Epithelial cell of prostate (primary cell): ENCODE data around the gene DAPK3.
A peak's percentile ranks its signal among the peaks of the same experiment; 100 is the strongest.
"Not testable (repeated sequence)": the region's sequence is repeated elsewhere in the genome, so short reads cannot be mapped to it uniquely, and the experiment has no call there.

ENCODE experiments used
- DNase-seq: peaks from one replicate; pipeline ENCODE4 v3.0.0-alpha.2; 2011; ENCODE audit warnings: low read depth, low spot score
- H3K27ac ChIP-seq: fragments of 450-650 bp; 2 replicates; pipeline ENCODE4 v1.5.1; 2017; ENCODE audit warnings: mild to moderate bottlenecking

DAPK3 gene

GRCh38 chr19:4007021-4007835, 36.3 kb upstream of the DAPK3 start, which contains the start of gene PIAS4:
Gene PIAS4 (plus strand): TSS chr19:4007736. CDS start chr19:4007761, 25 bp downstream.
- peak within 1 kb of the TSS; percentile 19 for H3K27ac ChIP-seq
- DNase-seq, result peak; percentile 50

DNA sequence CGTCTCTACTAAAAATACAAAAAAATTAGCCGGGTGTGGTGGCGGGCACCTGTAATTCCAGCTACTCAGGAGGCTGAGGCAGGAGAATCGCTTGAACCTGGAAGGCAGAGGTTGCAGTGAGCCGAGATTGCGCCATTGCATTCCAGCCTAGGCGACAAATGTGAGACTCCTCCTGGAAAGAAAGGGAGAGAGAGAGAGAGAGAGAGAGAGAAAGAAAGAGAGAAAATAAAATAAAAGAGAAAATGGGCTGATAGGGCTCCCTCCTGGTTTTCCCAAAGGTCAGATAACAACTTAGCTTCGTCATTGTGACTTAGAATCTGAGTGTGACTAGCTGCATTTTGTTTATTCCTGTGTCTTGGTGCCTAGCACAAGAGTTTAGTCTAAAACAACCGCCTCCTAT, 34.5 kb upstream of the DAPK3 start:
- DNase-seq, H3K27ac ChIP-seq: not testable (repeated sequence)

GRCh38 chr19:4000798-4001197, 29.9 kb upstream of the DAPK3 start:
- DNase-seq, H3K27ac ChIP-seq: not testable (repeated sequence)

DNA sequence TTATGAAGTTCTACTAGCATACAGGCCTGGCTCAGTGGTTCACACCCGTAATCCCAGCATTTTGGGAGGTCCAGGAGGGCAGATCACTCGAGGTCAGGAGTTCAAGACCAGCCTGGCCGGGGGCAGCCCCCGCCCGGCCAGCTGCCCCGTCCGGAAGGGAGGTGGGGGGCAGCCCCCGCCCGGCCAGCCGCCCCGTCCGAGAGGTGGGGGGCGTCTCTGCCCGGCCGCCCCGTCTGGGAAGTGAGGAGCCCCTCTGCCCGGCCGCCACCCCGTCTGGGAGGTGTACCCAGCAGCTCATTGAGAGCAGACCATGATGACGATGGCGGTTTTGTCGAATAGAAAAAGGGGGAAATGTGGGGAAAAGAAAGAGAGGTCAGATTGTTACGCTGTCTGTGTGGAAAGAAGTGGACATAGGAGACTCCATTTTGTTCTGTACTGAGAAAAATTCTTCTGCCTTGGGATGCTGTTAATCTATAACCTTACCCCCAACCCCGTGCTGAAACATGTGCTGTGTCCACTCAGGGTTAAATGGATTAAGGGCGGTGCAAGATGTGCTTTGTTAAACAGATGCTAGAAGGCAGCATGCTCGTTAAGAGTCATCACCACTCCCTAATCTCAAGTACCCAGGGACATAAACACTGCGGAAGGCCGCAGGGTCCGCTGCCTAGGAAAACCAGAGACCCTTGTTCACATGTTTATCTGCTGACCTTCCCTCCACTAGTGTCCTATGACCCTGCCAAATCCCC, 27.9 kb upstream of the DAPK3 start:
- H3K27ac ChIP-seq, DNase-seq: not testable (repeated sequence)

DNA sequence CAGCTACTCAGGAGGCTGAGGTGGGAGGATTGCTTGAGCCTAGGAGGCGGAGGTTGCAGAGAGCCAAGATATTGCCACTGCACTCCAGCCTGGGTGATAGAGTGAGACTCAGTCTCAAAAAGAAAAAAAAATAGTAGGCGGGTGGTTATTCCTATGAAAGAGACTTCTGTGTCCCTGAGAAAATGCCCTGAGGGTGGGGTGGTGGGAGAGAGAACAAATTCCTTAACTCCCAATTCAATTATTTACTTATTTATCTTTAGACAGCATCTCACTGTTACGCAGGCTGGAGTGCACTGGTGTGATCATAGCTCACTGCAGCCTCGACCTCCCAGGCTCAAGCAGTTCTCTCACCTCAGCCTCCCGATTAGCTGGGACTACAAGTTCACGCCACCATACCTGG, 24.7 kb upstream of the DAPK3 start:
- DNase-seq, result no peak
- no peak overlapping the region for H3K27ac ChIP-seq

GRCh38 chr19:3990815-3991117, 19.9 kb upstream of the DAPK3 start:
- no peak for DNase-seq

DNA sequence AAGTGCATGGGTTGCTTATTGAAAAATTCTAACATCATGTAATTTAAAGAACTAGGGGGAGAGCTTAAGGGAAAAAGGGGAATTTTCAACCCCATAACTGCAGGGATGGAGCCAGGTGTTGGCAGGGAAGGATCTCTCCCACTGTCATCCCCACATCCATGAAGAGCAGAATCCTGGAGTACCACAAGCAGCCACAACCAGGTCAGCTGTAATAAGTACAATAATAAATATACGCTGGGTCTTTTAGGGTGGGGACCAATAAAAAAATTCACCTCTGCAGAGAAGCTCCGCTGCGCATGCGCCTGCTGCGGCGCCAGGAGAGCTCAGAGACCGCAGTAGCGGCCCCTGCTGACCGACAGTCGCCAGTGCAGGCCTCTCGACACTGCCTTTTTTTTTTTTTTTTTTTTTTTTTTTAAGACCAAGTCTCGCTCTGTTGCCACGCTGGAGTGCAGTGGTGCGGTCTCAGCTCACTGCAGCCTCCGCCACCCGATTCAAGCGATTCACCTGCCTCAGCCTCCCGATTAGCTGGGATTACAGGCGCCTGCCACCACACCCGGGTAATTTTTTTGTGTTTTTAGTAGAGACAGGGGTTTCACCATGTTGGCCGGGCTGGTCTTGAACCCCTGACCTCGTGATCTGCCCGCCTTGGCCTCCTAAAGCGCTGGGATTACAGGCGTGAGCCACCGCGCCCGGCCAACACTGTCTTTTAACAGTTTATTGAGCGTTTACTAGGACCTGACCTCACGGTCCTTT, 16.9 kb upstream of the DAPK3 start:
- H3K27ac ChIP-seq, result peak overlapping the region; percentile 93
- no peak for DNase-seq

More at GRCh38 chr19:3990815-3991117, 19.9 kb upstream of the DAPK3 start:
- H3K27ac ChIP-seq, result no peak overlapping the region

DNA sequence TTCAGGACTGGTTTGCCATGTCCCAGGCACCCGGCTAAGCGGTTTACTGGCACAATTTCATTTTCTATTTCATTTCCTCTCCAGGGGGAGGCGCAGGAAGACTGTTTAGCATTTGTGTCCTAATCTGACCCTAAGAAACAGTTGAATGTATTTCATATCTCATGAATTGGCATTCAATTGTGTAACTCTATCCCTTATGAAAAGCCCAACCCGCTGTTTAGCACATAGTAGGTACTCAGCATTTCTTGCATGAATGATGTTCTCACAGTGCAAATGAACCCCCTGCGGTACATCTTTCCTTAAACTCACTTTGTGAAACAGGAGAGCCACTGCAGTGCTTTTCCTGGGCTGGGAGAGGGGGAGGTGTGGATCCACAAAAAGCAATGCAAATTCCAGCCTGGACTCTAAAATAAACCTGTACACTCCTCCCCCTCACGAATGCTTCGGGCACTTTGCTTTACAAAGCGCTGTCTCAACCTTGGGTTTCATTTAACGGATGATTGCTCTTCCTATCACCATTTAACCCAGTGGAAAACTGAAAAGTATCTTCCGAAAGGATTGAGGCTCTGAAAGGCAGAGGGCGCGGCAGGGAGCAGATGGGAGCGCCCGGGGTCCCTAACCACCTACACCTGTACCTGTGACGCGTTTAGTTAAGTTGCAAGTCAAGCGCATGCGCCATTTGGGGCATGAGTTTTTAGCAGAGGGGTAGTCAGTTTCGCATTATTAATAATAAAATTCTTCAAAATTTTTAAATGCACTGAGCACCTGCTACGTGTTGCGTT, 15.6 kb upstream of the DAPK3 start:
- no peak for DNase-seq
- H3K27ac ChIP-seq, result peak overlapping the region; percentile 93

GRCh38 chr19:3985643-3986259, 14.9 kb upstream of the DAPK3 start:
- no peak for DNase-seq
- H3K27ac ChIP-seq, result peak overlapping the region; percentile 93

- peak; percentile 45 for DNase-seq
- H3K27ac ChIP-seq, result peak within 1 kb of the TSS; percentile 93
Observed at GRCh38 chr19:3984908-3985642, 14.2 kb upstream of the DAPK3 start, which contains the start of gene EEF2. Gene EEF2 (minus strand): TSS chr19:3985463. CDS start chr19:3985380, 83 bp downstream.

- peak overlapping the region; percentile 93 for H3K27ac ChIP-seq
- DNase-seq, result no peak
Observed at GRCh38 chr19:3984584-3984907, 13.6 kb upstream of the DAPK3 start.

- peak overlapping the region; percentile 93 for H3K27ac ChIP-seq
- DNase-seq, result no peak
Observed at GRCh38 chr19:3983936-3984583, 13.2 kb upstream of the DAPK3 start.

DNA sequence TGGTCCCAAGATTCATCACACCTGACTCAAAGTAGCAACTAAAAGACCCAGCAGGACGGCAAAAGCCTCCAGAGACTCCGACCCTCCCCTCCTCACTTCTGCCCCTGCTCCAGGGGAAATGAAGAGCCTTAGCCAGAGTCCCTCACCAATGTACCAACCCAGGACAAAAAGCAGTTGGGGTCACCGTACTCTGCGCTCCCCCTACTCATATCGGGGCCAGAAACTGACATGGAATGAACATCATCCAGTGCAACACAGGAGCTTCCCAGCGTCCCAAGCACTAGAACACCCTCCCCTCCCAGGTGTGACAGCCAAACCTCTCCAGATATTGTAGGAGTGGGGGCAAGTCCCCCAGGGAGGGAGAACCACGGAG, 12.6 kb upstream of the DAPK3 start:
- peak overlapping the region; percentile 93 for H3K27ac ChIP-seq

DNA sequence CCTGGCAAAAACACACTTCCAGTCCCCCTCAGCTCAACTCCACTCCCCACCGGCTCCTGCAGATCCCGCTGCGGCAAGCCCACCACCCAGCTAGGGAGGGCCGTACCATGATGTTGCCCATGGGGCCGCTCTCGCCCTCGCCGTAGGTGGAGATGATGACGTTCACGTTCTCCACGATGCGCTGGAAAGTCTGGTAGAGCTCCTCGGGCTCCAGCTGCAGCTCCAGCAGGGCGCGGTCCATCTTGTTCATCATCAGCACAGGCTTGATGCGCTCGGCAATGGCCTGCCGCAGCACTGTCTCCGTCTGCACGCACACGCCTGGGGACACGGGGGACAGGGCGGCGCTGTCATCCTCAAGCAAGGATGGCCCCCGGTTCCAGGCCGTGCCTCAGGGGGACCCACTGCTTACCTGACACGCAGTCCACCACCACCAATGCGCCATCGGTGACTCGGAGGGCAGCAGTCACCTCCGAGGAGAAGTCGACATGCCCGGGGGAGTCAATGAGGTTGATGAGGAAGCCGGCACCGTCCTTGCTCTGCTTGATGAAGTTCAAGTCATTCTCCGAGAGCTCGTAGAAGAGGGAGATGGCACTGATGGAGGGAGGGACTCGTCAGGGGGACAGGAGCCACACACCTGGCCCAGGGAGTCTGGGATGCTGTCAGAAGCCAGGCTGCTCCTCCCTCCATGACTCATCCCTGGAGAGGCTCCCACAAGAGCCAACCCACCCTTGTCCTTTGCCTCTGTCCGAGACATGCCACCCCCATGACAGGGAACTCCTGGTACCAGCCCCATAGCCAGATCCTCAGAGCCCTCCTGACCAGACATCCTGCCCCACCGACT, 12.0 kb upstream of the DAPK3 start:
- peak overlapping the region; percentile 93 for H3K27ac ChIP-seq
- no peak for DNase-seq

More for the DNA sequence above, 12.6 kb upstream of the DAPK3 start:
- DNase-seq, result no peak

- DNase-seq, result no peak
Observed at GRCh38 chr19:3981736-3982681, 11.1 kb upstream of the DAPK3 start.

GRCh38 chr19:3981373-3981735, 10.5 kb upstream of the DAPK3 start:
- no peak for DNase-seq
- peak overlapping the region; percentile 93 for H3K27ac ChIP-seq

More at GRCh38 chr19:3981736-3982681, 11.1 kb upstream of the DAPK3 start:
- H3K27ac ChIP-seq, result peak overlapping the region; percentile 93
